ENCODE measurements around the gene TRABD2A.

DNA sequence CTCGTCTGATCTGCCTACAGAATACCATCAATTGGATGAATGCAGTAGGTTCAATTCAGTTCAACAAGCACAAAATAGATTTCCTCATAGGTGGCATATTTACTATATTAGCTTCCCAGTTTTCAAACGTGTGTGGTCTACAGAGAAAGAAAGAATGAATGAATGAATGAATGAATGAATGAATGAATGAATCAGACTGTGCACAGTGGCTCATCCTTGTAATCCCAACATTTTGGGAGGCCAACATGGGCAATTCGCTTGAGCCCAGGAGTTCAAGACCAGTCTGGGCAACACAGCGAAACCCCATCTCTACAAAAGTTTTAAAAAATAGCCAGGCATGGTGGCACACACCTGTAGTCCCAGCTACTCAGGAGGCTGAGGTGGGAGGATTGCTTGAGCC is 94.9 kb downstream of the TRABD2A start:
- TF ChIP-seq ELF1 (IDR thresholded peaks at IDR 0.05; ENCODE audit: borderline replicate concordance, low read depth) (no peak), EZH2 (IDR thresholded peaks at IDR 0.05) (no peak), CTCF (IDR thresholded peaks at IDR 0.05 in 2 of 3, conservative IDR thresholded peaks at IDR 0.05 in 1 of 3; ENCODE audit: borderline replicate concordance in 1 of 3, insufficient read depth in 1 of 3, low read depth in 2 of 3, low read length in 2 of 3) (no peak), SRF (IDR thresholded peaks at IDR 0.05; ENCODE audit: low read depth) (no peak), ZNF274 (IDR thresholded peaks at IDR 0.05; ENCODE audit: low read depth, low read length) (no peak), POLR2AphosphoS5 (IDR thresholded peaks at IDR 0.05; ENCODE audit: low read depth, low read length) (no peak)
